Kidney glomerular epithelial cell (primary cell): ENCODE data around the gene LRRC1.

Source experiments
- DNase-seq: peaks from one replicate; lab custom pipeline; 2025; lab: John Stamatoyannopoulos, UW

The LRRC1 gene

GRCh38 chr6:53815381-53816119 lies 20.7 kb downstream of the LRRC1 start:
- DNase-seq = no peak

GRCh38 chr6:53818858-53819609 lies 24.2 kb downstream of the LRRC1 start:
- DNase-seq = no peak

GRCh38 chr6:53822401-53823125 lies 27.8 kb downstream of the LRRC1 start:
- no peak for DNase-seq

GRCh38 chr6:53824714-53825113 lies 29.9 kb downstream of the LRRC1 start:
- no peak for DNase-seq

GRCh38 chr6:53825532-53826321 lies 30.9 kb downstream of the LRRC1 start:
- DNase-seq = no peak

GRCh38 chr6:53827531-53827930 lies 32.7 kb downstream of the LRRC1 start:
- DNase-seq = no peak

- DNase-seq = no peak
Measured at GRCh38 chr6:53828215-53828614, 33.4 kb downstream of the LRRC1 start.

GRCh38 chr6:53828966-53829697 lies 34.3 kb downstream of the LRRC1 start:
- DNase-seq = no peak

- DNase-seq = no peak
Measured at GRCh38 chr6:53829698-53830221, 35.0 kb downstream of the LRRC1 start.

- no peak for DNase-seq
Measured at GRCh38 chr6:53830366-53830765, 35.6 kb downstream of the LRRC1 start.

- no peak for DNase-seq
Measured at GRCh38 chr6:53831081-53831869, 36.5 kb downstream of the LRRC1 start.

GRCh38 chr6:53831936-53832660 lies 37.3 kb downstream of the LRRC1 start:
- no peak for DNase-seq

GRCh38 chr6:53833155-53833554 lies 38.4 kb downstream of the LRRC1 start:
- DNase-seq = peak; percentile 68

GRCh38 chr6:53834132-53834531 lies 39.3 kb downstream of the LRRC1 start:
- DNase-seq = no peak

- no peak for DNase-seq
Measured at GRCh38 chr6:53837865-53838769, 43.3 kb downstream of the LRRC1 start.

GRCh38 chr6:53840027-53840426 lies 45.2 kb downstream of the LRRC1 start:
- no peak for DNase-seq

- no peak for DNase-seq
Measured at GRCh38 chr6:53845280-53846195, 50.7 kb downstream of the LRRC1 start.
